GM18508 (cell line): ENCODE measurements around the gene RPL28.
"Not testable (repeated sequence)": the region's sequence is repeated elsewhere in the genome, so short reads cannot be mapped to it uniquely, and the experiment has no call there.

ENCODE experiments used
- ATAC-seq: cut with Tn5 transposase; IDR thresholded peaks from one replicate; pipeline ENCODE4 v1.9.1; 2021; ENCODE audit warnings: moderate number of reproducible peaks; ENCODE audit not compliant: insufficient read depth, unreplicated experiment

RPL28 gene

GRCh38 chr19:55418185-55418584, 32.5 kb downstream of the RPL28 start:
- no peak for ATAC-seq

GRCh38 chr19:55419103-55419502, 33.4 kb downstream of the RPL28 start:
- no peak for ATAC-seq

- no peak for ATAC-seq
Measured at GRCh38 chr19:55419624-55420236, 34.0 kb downstream of the RPL28 start.

GRCh38 chr19:55421281-55421680, 35.5 kb downstream of the RPL28 start:
- not testable (repeated sequence) for ATAC-seq

GRCh38 chr19:55423225-55424005, 37.7 kb downstream of the RPL28 start:
- ATAC-seq: no peak

DNA sequence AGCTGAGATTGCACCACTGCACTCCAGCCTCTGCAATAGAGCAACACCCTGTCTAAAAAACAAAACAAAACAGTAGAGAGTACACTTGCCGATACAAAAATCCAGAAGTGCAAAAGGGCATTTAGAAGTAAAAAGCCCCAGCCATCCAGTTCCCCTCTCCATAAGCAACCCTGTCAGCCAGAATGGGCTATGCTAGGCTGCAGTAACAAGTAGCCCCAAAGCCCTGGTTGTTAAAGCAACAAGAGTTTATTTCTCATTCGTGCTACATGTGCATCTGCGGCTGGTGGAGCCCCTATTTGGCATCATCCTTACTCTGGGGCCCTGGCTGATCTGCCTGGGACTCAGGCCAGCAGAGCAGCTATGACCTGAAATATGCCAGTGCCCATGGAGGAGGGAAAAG, 38.8 kb downstream of the RPL28 start:
- ATAC-seq: no peak

GRCh38 chr19:55426042-55426441, 40.3 kb downstream of the RPL28 start:
- ATAC-seq: no peak

GRCh38 chr19:55431183-55431582, 45.5 kb downstream of the RPL28 start:
- ATAC-seq: no peak

- ATAC-seq: no peak
Measured at GRCh38 chr19:55432241-55432959, 46.7 kb downstream of the RPL28 start.

GRCh38 chr19:55433292-55433691, 47.6 kb downstream of the RPL28 start:
- no peak for ATAC-seq

DNA sequence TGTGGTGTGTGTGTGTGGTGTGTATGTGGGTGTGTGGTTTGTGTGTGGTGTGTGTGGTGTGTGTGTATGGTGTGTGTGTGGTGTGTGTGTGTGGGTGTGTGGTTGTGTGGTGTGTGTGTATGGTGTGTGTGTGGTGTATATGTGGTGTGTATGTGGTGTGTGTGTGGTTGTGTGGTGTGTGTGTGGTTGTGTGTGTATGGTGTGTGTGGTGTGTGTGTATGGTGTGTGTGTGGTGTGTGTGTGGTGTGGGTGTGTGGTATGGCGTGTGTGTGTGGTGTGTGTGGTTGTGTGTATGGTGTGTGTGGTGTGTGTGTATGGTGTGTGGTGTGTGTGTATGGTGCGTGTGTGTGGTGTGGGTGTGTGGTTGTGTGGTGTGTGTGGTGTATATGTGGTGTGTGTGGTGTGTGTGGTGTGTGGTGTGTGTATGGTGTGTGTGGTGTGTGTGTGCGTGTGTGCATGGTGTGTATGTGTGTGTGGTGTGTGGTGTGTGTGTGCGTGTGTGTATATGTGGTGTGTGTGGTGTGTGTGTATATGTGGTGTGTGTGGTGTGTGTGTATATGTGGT, 48.7 kb downstream of the RPL28 start:
- ATAC-seq: no peak

DNA sequence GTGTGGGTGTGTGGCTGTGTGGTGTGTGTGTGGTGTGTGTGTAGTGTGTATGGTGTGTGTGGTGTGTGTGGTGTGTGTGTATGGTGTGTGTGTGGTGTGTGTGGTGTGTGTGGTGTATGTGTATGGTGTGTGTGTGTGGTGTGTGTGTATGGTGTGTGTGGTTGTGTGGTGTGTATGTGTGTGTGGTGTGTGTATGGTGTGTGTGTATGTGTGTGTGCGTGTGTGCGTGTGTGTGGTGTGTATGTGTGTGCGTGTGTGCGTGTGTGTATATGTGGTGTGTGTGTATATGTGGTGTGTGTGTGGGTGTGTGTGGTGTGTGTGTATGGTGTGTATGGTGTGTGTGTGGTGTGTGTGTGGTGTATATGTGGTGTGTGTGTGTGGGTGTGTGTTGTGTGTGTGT, 49.3 kb downstream of the RPL28 start:
- ATAC-seq: no peak

- no peak for ATAC-seq
Measured at GRCh38 chr19:55436847-55437246, 51.1 kb downstream of the RPL28 start.

DNA sequence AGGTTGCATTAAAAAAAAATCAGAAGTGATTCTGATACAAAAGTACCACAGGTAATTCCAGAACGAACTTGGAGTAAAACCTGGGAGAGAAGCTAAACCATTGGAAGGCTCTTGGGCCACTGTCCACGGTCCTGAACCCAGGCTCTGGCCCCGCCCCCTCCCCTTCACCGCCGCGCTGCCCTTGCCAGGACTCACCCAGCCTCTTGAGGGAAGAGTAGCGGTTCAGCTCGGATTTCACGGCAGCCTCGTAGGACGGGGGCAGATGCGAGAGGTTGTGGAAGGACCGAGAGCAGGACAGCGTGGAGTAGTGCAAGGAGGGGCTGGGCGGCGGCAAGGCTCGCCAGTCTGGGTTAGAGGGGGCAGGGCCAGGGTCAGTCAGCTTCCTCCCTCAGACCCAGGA, 51.7 kb downstream of the RPL28 start:
- no peak for ATAC-seq

- no peak for ATAC-seq
Measured at GRCh38 chr19:55439052-55439451, 53.3 kb downstream of the RPL28 start.

DNA sequence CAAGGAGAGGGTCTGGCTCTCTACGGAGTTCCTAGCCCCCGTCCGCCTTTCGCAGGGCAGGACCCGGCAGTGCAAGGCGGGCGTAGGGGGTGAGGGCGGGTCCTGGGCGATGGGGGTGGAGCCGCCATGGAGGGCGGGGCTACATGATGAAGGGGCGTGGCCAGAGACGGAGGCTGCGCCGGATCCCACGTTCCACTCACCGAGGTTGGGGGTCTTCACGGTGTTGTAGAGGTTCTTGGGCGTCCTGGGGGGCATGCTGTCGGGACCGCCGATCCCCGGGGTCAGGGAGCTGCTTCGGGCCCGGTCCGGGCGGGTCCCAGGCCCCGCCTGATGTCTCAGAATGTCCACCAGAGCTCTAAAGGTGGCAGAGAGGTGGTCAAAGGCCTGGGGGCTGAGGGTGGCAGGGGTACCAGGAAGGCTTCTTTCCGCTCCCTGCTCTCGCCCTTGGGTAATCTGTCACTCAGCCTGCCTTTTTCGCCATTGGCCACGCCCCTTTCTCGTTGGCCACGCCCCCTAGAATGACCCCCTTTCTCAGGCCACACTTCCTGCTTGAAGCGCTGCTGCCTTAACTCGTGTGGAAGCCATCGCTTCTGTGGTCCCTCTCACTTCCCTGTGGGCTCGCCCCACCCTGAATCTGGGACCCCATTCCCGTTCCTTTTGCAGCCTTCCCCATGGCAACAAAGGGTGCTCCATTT, 54.8 kb downstream of the RPL28 start:
- no peak for ATAC-seq

DNA sequence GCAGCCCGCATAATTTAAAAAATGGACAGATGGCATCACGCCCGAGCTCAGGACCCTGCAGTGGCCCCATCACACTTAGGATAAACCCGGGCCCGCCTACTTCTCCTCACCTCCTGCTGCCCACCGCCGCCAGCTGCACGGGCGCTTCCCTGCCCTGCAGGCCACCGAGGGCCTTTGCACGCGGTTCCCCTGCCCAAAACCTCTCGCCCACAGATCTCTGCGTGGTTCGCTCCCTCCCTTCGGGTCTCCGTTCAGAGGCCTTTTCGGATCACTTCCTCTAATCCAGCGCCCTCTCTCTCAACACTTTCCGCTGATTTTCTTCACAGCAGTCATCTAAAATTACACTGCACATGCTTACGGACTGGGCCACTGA, 55.6 kb downstream of the RPL28 start:
- no peak for ATAC-seq

GRCh38 chr19:55441692-55442321, 56.1 kb downstream of the RPL28 start:
- ATAC-seq: no peak

DNA sequence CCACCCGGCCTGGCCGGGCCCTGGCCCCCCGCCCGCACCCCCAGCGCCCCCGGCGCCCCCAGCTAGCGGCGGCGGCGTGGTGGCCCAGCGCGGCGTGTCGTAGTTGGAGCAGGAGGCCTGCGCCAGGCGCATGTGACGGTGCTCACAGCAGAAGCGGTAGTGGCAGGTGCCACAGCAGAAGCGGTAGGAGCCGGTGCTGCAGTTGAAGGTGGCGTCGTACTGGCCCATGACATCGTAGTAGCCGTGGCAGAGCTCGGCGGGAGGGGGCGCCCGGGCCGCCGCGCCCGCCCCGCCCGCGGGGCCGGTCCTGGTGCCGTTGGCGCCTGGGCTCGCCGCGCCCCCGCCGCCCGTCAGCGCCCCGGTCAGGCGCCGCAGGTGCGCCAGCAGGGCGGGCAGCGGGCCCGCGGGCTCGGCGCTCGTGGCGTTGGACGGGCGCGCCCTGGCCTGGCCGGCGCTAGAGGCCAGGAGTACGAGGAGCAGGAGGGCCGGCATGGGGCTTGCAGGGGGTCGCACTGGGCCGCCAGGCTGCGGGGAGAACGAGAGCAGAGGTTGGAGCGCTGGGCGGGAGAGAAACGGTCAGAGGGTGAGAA, 56.7 kb downstream of the RPL28 start:
- no peak for ATAC-seq
